ENCODE data around the gene NT5DC1. TPM values are rescaled to one million over a fixed set of nuclear protein-coding genes. Genes with fewer than 3 reads are reported as not detected.

Gene NT5DC1
- total RNA-seq = 54.2 and 54.8 TPM in 2 replicates
- total RNA-seq (2013) = 26.5 TPM
- polyA plus RNA-seq = 26.4 and 33.3 TPM in 2 replicates
- 3.6 and 12.3 TPM in 2 replicates for polyA minus RNA-seq

GRCh38 chr6:116100419-116101301, at the start of gene NT5DC1:
TSS of gene NT5DC1 (plus strand) at chr6:116100853. CDS start at chr6:116100931, 78 bp downstream.
- peak; percentile 91 for DNase-seq
- Histone ChIP-seq H3K4me3 (ENCODE audit: control extremely low read depth in 1 of 5, extremely low read depth in 1 of 5, insufficient read depth in 1 of 5, low read depth in 2 of 5, low read length in 4 of 5) (peak within 1 kb of the TSS; percentile 66 to 94 (median 85)), H3K9me3 (ENCODE audit: control extremely low read depth in 1 of 3, control insufficient read depth in 2 of 3, insufficient read depth in 1 of 3, low read length in 2 of 3) (peaks cover 0 to 9% (median 8%) of the 10 kb centered on the region in 3 donors), H2AFZ (ENCODE audit: insufficient read depth, low read depth, low read length, poor library complexity, severe bottlenecking) (peak within 1 kb of the TSS; percentile 89), H3K9ac (ENCODE audit: low read length) (peak within 1 kb of the TSS; percentile 92), H4K20me1 (ENCODE audit: control insufficient read depth, insufficient read depth, low read length, poor library complexity, severe bottlenecking) (peaks cover 33% of the 10 kb centered on the region), H3K36me3 (replicated peaks in 1 of 2; ENCODE audit: control extremely low read depth in 1 of 2, control insufficient read depth in 1 of 2, extremely low read depth in 1 of 2, insufficient read depth in 2 of 2, low read length in 1 of 2) (peaks cover 0 to 18% of the 10 kb centered on the region in 2 experiments), H3K4me1 (ENCODE audit: control insufficient read depth in 2 of 2, insufficient read depth in 2 of 2, low read length in 2 of 2) (peaks cover 23 to 25% of the 10 kb centered on the region in 2 donors), H3K4me2 (replicated peaks; ENCODE audit: low read depth, low read length, poor library complexity, severe bottlenecking) (peak within 1 kb of the TSS; percentile 87), H3K27ac (ENCODE audit: low read length in 2 of 2) (peak within 1 kb of the TSS; percentile 73 to 76), H3K27me3 (replicated peaks in 1 of 4; ENCODE audit: control extremely low read depth in 1 of 4, control insufficient read depth in 3 of 4, insufficient read depth in 4 of 4, low read length in 3 of 4) (no peaks in the 10 kb centered on the region), H3K79me2 (ENCODE audit: control insufficient read depth, insufficient read depth, low read length) (peaks cover 39% of the 10 kb centered on the region)
- H3K4me1 Mint-ChIP-seq = peaks cover 48% of the 10 kb centered on the region
- H3K9me3 Mint-ChIP-seq (ENCODE audit: insufficient read depth) = peaks cover 4% of the 10 kb centered on the region
- ChIA-PET POLR2A (interaction anchor here (0.6 to 1.5 kb wide), 5 partner anchors 82 to 470 kb away, joined by 3 to 9 read pairs (median 5); partner anchors contain the start of gene RWDD1), CTCF (interaction anchor here (1.2 to 3.2 kb wide), 9 partner anchors 9 to 544 kb away, joined by 3 to 38 read pairs (median 9); partner anchors contain the start of gene COL10A1)
- no peaks in the 10 kb centered on the region for H3K27me3 Mint-ChIP-seq
- H3K4me3 Mint-ChIP-seq = peak within 1 kb of the TSS; percentile 98
- H3K27ac Mint-ChIP-seq = peak within 1 kb of the TSS; percentile 95
- intact Hi-C loops (cut with micrococcal nuclease) = loop anchor here (1.0 to 10.0 kb wide), 8 partner anchors 82 to 1577 kb away; partner anchors contain the start of genes CALHM6, KPNA5, NUS1 and RWDD1
- TF ChIP-seq CTCF (IDR thresholded peaks at IDR 0.05) (peak; percentile 52), EZH2 (IDR thresholded peaks at IDR 0.05; ENCODE audit: borderline replicate concordance, insufficient read depth, low read depth, low read length, poor library complexity, severe bottlenecking) (no peak)
- WGBS (ENCODE audit: insufficient coverage) = under 1% methylated on average over 86 of the region's 87 CpGs
- peak; percentile 89 for ATAC-seq (ENCODE audit: low read depth)
